ENCODE measurements around the gene STK10. TPM values are rescaled to one million over a fixed set of nuclear protein-coding genes. Genes with fewer than 3 reads are reported as not detected.

The STK10 gene
- polyA plus RNA-seq, 2 of the 4 experiments (the other 2 are of a cell fraction), result 4.3 to 13.1 TPM

Other genes with a start within 250 kb of the STK10 start
- 80.2 and 87.4 TPM in 2 replicates for gene FBXW11, start 181.6 kb downstream of the STK10 start, polyA plus RNA-seq (2011; rRNA removed)
- 37.8 to 40.3 TPM (median 39.3 TPM) in 3 replicates for gene FBXW11, start 181.6 kb downstream of the STK10 start, polyA plus RNA-seq (2017; fragmentation: RNase III; extraction: RNeasy Plus Mini Kit Qiagen cat#74134 plus additional on column Dnase treatment)
- not detected in 2 replicates for gene EFCAB9, start 5.9 kb upstream of the STK10 start, polyA plus RNA-seq (2011; rRNA removed)
- not detected in 3 replicates for gene EFCAB9, start 5.9 kb upstream of the STK10 start, polyA plus RNA-seq (2017; fragmentation: RNase III; extraction: RNeasy Plus Mini Kit Qiagen cat#74134 plus additional on column Dnase treatment)
- gene UBTD2, start 95.5 kb upstream of the STK10 start, polyA plus RNA-seq (2011; rRNA removed), result 20.9 and 22.8 TPM in 2 replicates
- gene UBTD2, start 95.5 kb upstream of the STK10 start, polyA plus RNA-seq (2017; fragmentation: RNase III; extraction: RNeasy Plus Mini Kit Qiagen cat#74134 plus additional on column Dnase treatment), result 15.0 to 18.0 TPM (median 16.4 TPM) in 3 replicates